Stimulated activated memory B cell treated with anti-CD40 and anti-IgM and Interleukin-4, amounts not matched to agents 10 μg/mL and 1 μg/mL and 100 μg/mL, for 72 hours (primary cell): ENCODE measurements around the gene ANGPTL1.
A peak's percentile ranks its signal among the peaks of the same experiment; 100 is the strongest.

Experiments used
- ATAC-seq: fragments of 150-1000 bp; cut with Tn5 transposase; 2 replicates; pipeline ENCODE4 v1.10.0; 2021
- H3K27ac Mint-ChIP-seq: one replicate; pipeline ENCODE4 v1.8.0; 2022; ENCODE audit warnings: mild to moderate bottlenecking, mixed read lengths
- H3K27me3 Mint-ChIP-seq: one replicate; pipeline ENCODE4 v1.8.0; 2022; ENCODE audit warnings: mixed read lengths
- H3K36me3 Mint-ChIP-seq: one replicate; pipeline ENCODE4 v1.8.0; 2022; ENCODE audit warnings: mixed read lengths
- H3K4me1 Mint-ChIP-seq: one replicate; pipeline ENCODE4 v1.8.0; 2022; ENCODE audit warnings: mixed read lengths
- H3K4me3 Mint-ChIP-seq: one replicate; pipeline ENCODE4 v1.8.0; 2022; ENCODE audit warnings: mild to moderate bottlenecking, moderate library complexity, mixed read lengths
- H3K9me3 Mint-ChIP-seq: one replicate; pipeline ENCODE4 v1.8.0; 2022; ENCODE audit warnings: mixed read lengths

The ANGPTL1 gene

GRCh38 chr1:178844436-178844835, 26.4 kb downstream of the ANGPTL1 start:
- no peaks in the 10 kb centered on the region for H3K9me3 Mint-ChIP-seq
- no peak overlapping the region for H3K4me3 Mint-ChIP-seq
- H3K27me3 Mint-ChIP-seq = no peaks in the 10 kb centered on the region
- no peak overlapping the region for H3K27ac Mint-ChIP-seq
- H3K4me1 Mint-ChIP-seq = no peaks in the 10 kb centered on the region
- ATAC-seq = no peak
- H3K36me3 Mint-ChIP-seq = peaks cover 15% of the 10 kb centered on the region

- Mint-ChIP-seq H3K36me3 (peaks cover 57% of the 10 kb centered on the region), H3K4me1 (peaks cover 36% of the 10 kb centered on the region), H3K4me3 (no peak overlapping the region), H3K27me3 (no peaks in the 10 kb centered on the region), H3K9me3 (peaks cover 4% of the 10 kb centered on the region), H3K27ac (peak overlapping the region; percentile 20)
- no peak for ATAC-seq
Observed at GRCh38 chr1:178825167-178825566, 45.7 kb downstream of the ANGPTL1 start.

- peak; percentile 71 for ATAC-seq
- peak overlapping the region; percentile 9 for H3K4me3 Mint-ChIP-seq
- H3K9me3 Mint-ChIP-seq = peaks cover 4% of the 10 kb centered on the region
- H3K27ac Mint-ChIP-seq = peak overlapping the region; percentile 67
- peaks cover 66% of the 10 kb centered on the region for H3K4me1 Mint-ChIP-seq
- H3K27me3 Mint-ChIP-seq = no peaks in the 10 kb centered on the region
- H3K36me3 Mint-ChIP-seq = peaks cover 60% of the 10 kb centered on the region
Observed at GRCh38 chr1:178821134-178821866, 49.6 kb downstream of the ANGPTL1 start.

- no peaks in the 10 kb centered on the region for H3K27me3 Mint-ChIP-seq
- H3K4me1 Mint-ChIP-seq = peaks cover 74% of the 10 kb centered on the region
- H3K27ac Mint-ChIP-seq = peak overlapping the region; percentile 67
- ATAC-seq = no peak
- peaks cover 3% of the 10 kb centered on the region for H3K9me3 Mint-ChIP-seq
- peaks cover 60% of the 10 kb centered on the region for H3K36me3 Mint-ChIP-seq
- no peak overlapping the region for H3K4me3 Mint-ChIP-seq
Observed at GRCh38 chr1:178819123-178819522, 51.8 kb downstream of the ANGPTL1 start.

GRCh38 chr1:178818416-178818815, 52.5 kb downstream of the ANGPTL1 start:
- H3K36me3 Mint-ChIP-seq = peaks cover 57% of the 10 kb centered on the region
- H3K4me1 Mint-ChIP-seq = peaks cover 70% of the 10 kb centered on the region
- H3K9me3 Mint-ChIP-seq = no peaks in the 10 kb centered on the region
- H3K27ac Mint-ChIP-seq = peak overlapping the region; percentile 67
- H3K4me3 Mint-ChIP-seq = no peak overlapping the region
- ATAC-seq = no peak
- no peaks in the 10 kb centered on the region for H3K27me3 Mint-ChIP-seq

- Mint-ChIP-seq H3K4me3 (no peak overlapping the region), H3K9me3 (no peaks in the 10 kb centered on the region), H3K4me1 (peaks cover 43% of the 10 kb centered on the region), H3K27ac (no peak overlapping the region), H3K27me3 (no peaks in the 10 kb centered on the region), H3K36me3 (peaks cover 70% of the 10 kb centered on the region)
- ATAC-seq = no peak
Observed at GRCh38 chr1:178810585-178810984, 60.3 kb downstream of the ANGPTL1 start.

GRCh38 chr1:178808529-178808928, 62.3 kb downstream of the ANGPTL1 start:
- H3K4me1 Mint-ChIP-seq = peaks cover 32% of the 10 kb centered on the region
- no peaks in the 10 kb centered on the region for H3K27me3 Mint-ChIP-seq
- no peak for ATAC-seq
- no peaks in the 10 kb centered on the region for H3K9me3 Mint-ChIP-seq
- peaks cover 61% of the 10 kb centered on the region for H3K36me3 Mint-ChIP-seq
- H3K27ac Mint-ChIP-seq = peak overlapping the region; percentile 69
- no peak overlapping the region for H3K4me3 Mint-ChIP-seq

GRCh38 chr1:178806665-178807300, 64.1 kb downstream of the ANGPTL1 start:
- H3K4me3 Mint-ChIP-seq = no peak overlapping the region
- H3K27me3 Mint-ChIP-seq = no peaks in the 10 kb centered on the region
- no peaks in the 10 kb centered on the region for H3K9me3 Mint-ChIP-seq
- H3K4me1 Mint-ChIP-seq = peaks cover 26% of the 10 kb centered on the region
- ATAC-seq = no peak
- H3K36me3 Mint-ChIP-seq = peaks cover 53% of the 10 kb centered on the region
- H3K27ac Mint-ChIP-seq = peak overlapping the region; percentile 69

- no peak overlapping the region for H3K27ac Mint-ChIP-seq
- ATAC-seq = no peak
- peaks cover 34% of the 10 kb centered on the region for H3K4me1 Mint-ChIP-seq
- no peaks in the 10 kb centered on the region for H3K27me3 Mint-ChIP-seq
- H3K9me3 Mint-ChIP-seq = no peaks in the 10 kb centered on the region
- H3K4me3 Mint-ChIP-seq = no peak overlapping the region
- peaks cover 67% of the 10 kb centered on the region for H3K36me3 Mint-ChIP-seq
Observed at GRCh38 chr1:178802873-178803272, 68.0 kb downstream of the ANGPTL1 start.
